Measurements from ENCODE around the gene SLC22A15.
A peak's percentile ranks its signal among the peaks of the same experiment; 100 is the strongest.
"Not testable (repeated sequence)": the region's sequence is repeated elsewhere in the genome, so short reads cannot be mapped to it uniquely, and the experiment has no call there.

The SLC22A15 gene

GRCh38 chr1:115982400-115982799 lies 6.1 kb downstream of the SLC22A15 start:
- Histone ChIP-seq H3K9me3 (ENCODE audit: control insufficient read depth in 1 of 2, low read length in 2 of 2) (no peaks in the 10 kb centered on the region), H3K27ac (ENCODE audit: low read length) (no peak overlapping the region), H3K27me3 (ENCODE audit: low read depth, low read length) (no peaks in the 10 kb centered on the region), H3K4me3 (ENCODE audit: low read depth in 1 of 2, low read length in 2 of 2) (no peak overlapping the region), H3K4me1 (ENCODE audit: control insufficient read depth in 1 of 2, insufficient read depth in 2 of 2, low read length in 2 of 2) (peaks cover 0 to 5% of the 10 kb centered on the region in 2 donors), H3K36me3 (ENCODE audit: control insufficient read depth in 1 of 2, insufficient read depth in 2 of 2, low read length in 2 of 2) (no peaks in the 10 kb centered on the region)

- no peak overlapping the region for H3K27ac ChIP-seq (ENCODE audit: low read length)
- no peak overlapping the region for H3K4me3 ChIP-seq (ENCODE audit: low read depth in 1 of 2, low read length in 2 of 2)
- no peaks in the 10 kb centered on the region for H3K27me3 ChIP-seq (ENCODE audit: low read depth, low read length)
- H3K4me1 ChIP-seq (ENCODE audit: control insufficient read depth in 1 of 2, insufficient read depth in 2 of 2, low read length in 2 of 2) = peaks cover 0 to 5% of the 10 kb centered on the region in 2 donors
- H3K9me3 ChIP-seq (ENCODE audit: control insufficient read depth in 1 of 2, low read length in 2 of 2) = no peaks in the 10 kb centered on the region
- H3K36me3 ChIP-seq (ENCODE audit: control insufficient read depth in 1 of 2, insufficient read depth in 2 of 2, low read length in 2 of 2) = no peaks in the 10 kb centered on the region
Observed at GRCh38 chr1:115983584-115983983, 7.3 kb downstream of the SLC22A15 start.

GRCh38 chr1:115987623-115988022 lies 11.3 kb downstream of the SLC22A15 start:
- no peaks in the 10 kb centered on the region for H3K27me3 ChIP-seq (ENCODE audit: low read depth, low read length)
- no peaks in the 10 kb centered on the region for H3K9me3 ChIP-seq (ENCODE audit: control insufficient read depth in 1 of 2, low read length in 2 of 2)
- H3K4me1 ChIP-seq (ENCODE audit: control insufficient read depth in 1 of 2, insufficient read depth in 2 of 2, low read length in 2 of 2) = no peaks in the 10 kb centered on the region
- no peaks in the 10 kb centered on the region for H3K36me3 ChIP-seq (ENCODE audit: control insufficient read depth in 1 of 2, insufficient read depth in 2 of 2, low read length in 2 of 2)
- no peak overlapping the region for H3K4me3 ChIP-seq (ENCODE audit: low read depth in 1 of 2, low read length in 2 of 2)
- no peak overlapping the region for H3K27ac ChIP-seq (ENCODE audit: low read length)

GRCh38 chr1:115988953-115989352 lies 12.6 kb downstream of the SLC22A15 start:
- Histone ChIP-seq H3K27ac (ENCODE audit: low read length) (no peak overlapping the region), H3K4me3 (ENCODE audit: low read depth in 1 of 2, low read length in 2 of 2) (no peak overlapping the region), H3K27me3 (ENCODE audit: low read depth, low read length) (no peaks in the 10 kb centered on the region), H3K36me3 (ENCODE audit: control insufficient read depth in 1 of 2, insufficient read depth in 2 of 2, low read length in 2 of 2) (no peaks in the 10 kb centered on the region), H3K9me3 (ENCODE audit: control insufficient read depth in 1 of 2, low read length in 2 of 2) (no peaks in the 10 kb centered on the region), H3K4me1 (ENCODE audit: control insufficient read depth in 1 of 2, insufficient read depth in 2 of 2, low read length in 2 of 2) (no peaks in the 10 kb centered on the region)

- H3K27me3 ChIP-seq (ENCODE audit: low read depth, low read length) = no peaks in the 10 kb centered on the region
- no peaks in the 10 kb centered on the region for H3K36me3 ChIP-seq (ENCODE audit: control insufficient read depth in 1 of 2, insufficient read depth in 2 of 2, low read length in 2 of 2)
- H3K4me3 ChIP-seq (ENCODE audit: low read depth in 1 of 2, low read length in 2 of 2) = no peak overlapping the region
- no peaks in the 10 kb centered on the region for H3K4me1 ChIP-seq (ENCODE audit: control insufficient read depth in 1 of 2, insufficient read depth in 2 of 2, low read length in 2 of 2)
- H3K9me3 ChIP-seq (ENCODE audit: control insufficient read depth in 1 of 2, low read length in 2 of 2) = no peaks in the 10 kb centered on the region
- H3K27ac ChIP-seq (ENCODE audit: low read length) = no peak overlapping the region
Observed at GRCh38 chr1:115989699-115990098, 13.4 kb downstream of the SLC22A15 start.

- Histone ChIP-seq H3K4me3 (ENCODE audit: low read depth in 1 of 2, low read length in 2 of 2) (no peak overlapping the region), H3K27ac (ENCODE audit: low read length) (no peak overlapping the region), H3K9me3 (ENCODE audit: control insufficient read depth in 1 of 2, low read length in 2 of 2) (peaks cover 0 to 2% of the 10 kb centered on the region in 2 donors), H3K4me1 (ENCODE audit: control insufficient read depth in 1 of 2, insufficient read depth in 2 of 2, low read length in 2 of 2) (no peaks in the 10 kb centered on the region), H3K36me3 (ENCODE audit: control insufficient read depth in 1 of 2, insufficient read depth in 2 of 2, low read length in 2 of 2) (no peaks in the 10 kb centered on the region), H3K27me3 (ENCODE audit: low read depth, low read length) (no peaks in the 10 kb centered on the region)
Observed at GRCh38 chr1:115991909-115992308, 15.6 kb downstream of the SLC22A15 start.

GRCh38 chr1:115997921-115998320 lies 21.6 kb downstream of the SLC22A15 start:
- not testable (repeated sequence) for H3K4me3 ChIP-seq (ENCODE audit: low read depth in 1 of 2, low read length in 2 of 2); H3K4me1 ChIP-seq (ENCODE audit: control insufficient read depth in 1 of 2, insufficient read depth in 2 of 2, low read length in 2 of 2); H3K36me3 ChIP-seq (ENCODE audit: control insufficient read depth in 1 of 2, insufficient read depth in 2 of 2, low read length in 2 of 2); H3K27me3 ChIP-seq (ENCODE audit: low read depth, low read length); H3K27ac ChIP-seq (ENCODE audit: low read length)
- H3K9me3 ChIP-seq (ENCODE audit: control insufficient read depth in 1 of 2, low read length in 2 of 2) = peaks cover 0 to 12% of the 10 kb centered on the region in 2 donors

- Histone ChIP-seq H3K9me3 (ENCODE audit: control insufficient read depth in 1 of 2, low read length in 2 of 2) (peaks cover 0 to 10% of the 10 kb centered on the region in 2 donors), H3K27me3 (ENCODE audit: low read depth, low read length) (no peaks in the 10 kb centered on the region), H3K4me1 (ENCODE audit: control insufficient read depth in 1 of 2, insufficient read depth in 2 of 2, low read length in 2 of 2) (no peaks in the 10 kb centered on the region), H3K4me3 (ENCODE audit: low read depth in 1 of 2, low read length in 2 of 2) (no peak overlapping the region), H3K36me3 (ENCODE audit: control insufficient read depth in 1 of 2, insufficient read depth in 2 of 2, low read length in 2 of 2) (no peaks in the 10 kb centered on the region), H3K27ac (ENCODE audit: low read length) (no peak overlapping the region)
Observed at GRCh38 chr1:116001739-116002487, 25.6 kb downstream of the SLC22A15 start.

GRCh38 chr1:116002781-116003420 lies 26.6 kb downstream of the SLC22A15 start:
- Histone ChIP-seq H3K27me3 (ENCODE audit: low read depth, low read length) (no peaks in the 10 kb centered on the region), H3K4me1 (ENCODE audit: control insufficient read depth in 1 of 2, insufficient read depth in 2 of 2, low read length in 2 of 2) (no peaks in the 10 kb centered on the region), H3K27ac (ENCODE audit: low read length) (no peak overlapping the region), H3K36me3 (ENCODE audit: control insufficient read depth in 1 of 2, insufficient read depth in 2 of 2, low read length in 2 of 2) (no peaks in the 10 kb centered on the region), H3K9me3 (ENCODE audit: control insufficient read depth in 1 of 2, low read length in 2 of 2) (peaks cover 0 to 6% of the 10 kb centered on the region in 2 donors), H3K4me3 (ENCODE audit: low read depth in 1 of 2, low read length in 2 of 2) (no peak overlapping the region)

GRCh38 chr1:116003823-116004222 lies 27.5 kb downstream of the SLC22A15 start:
- no peak overlapping the region for H3K27ac ChIP-seq (ENCODE audit: low read length)
- H3K27me3 ChIP-seq (ENCODE audit: low read depth, low read length) = no peaks in the 10 kb centered on the region
- no peaks in the 10 kb centered on the region for H3K36me3 ChIP-seq (ENCODE audit: control insufficient read depth in 1 of 2, insufficient read depth in 2 of 2, low read length in 2 of 2)
- no peak overlapping the region for H3K4me3 ChIP-seq (ENCODE audit: low read depth in 1 of 2, low read length in 2 of 2)
- H3K4me1 ChIP-seq (ENCODE audit: control insufficient read depth in 1 of 2, insufficient read depth in 2 of 2, low read length in 2 of 2) = no peaks in the 10 kb centered on the region
- H3K9me3 ChIP-seq (ENCODE audit: control insufficient read depth in 1 of 2, low read length in 2 of 2) = peaks cover 0 to 2% of the 10 kb centered on the region in 2 donors

GRCh38 chr1:116006486-116006964 lies 30.2 kb downstream of the SLC22A15 start:
- Histone ChIP-seq H3K4me1 (ENCODE audit: control insufficient read depth in 1 of 2, insufficient read depth in 2 of 2, low read length in 2 of 2) (no peaks in the 10 kb centered on the region), H3K9me3 (ENCODE audit: control insufficient read depth in 1 of 2, low read length in 2 of 2) (no peaks in the 10 kb centered on the region), H3K27me3 (ENCODE audit: low read depth, low read length) (no peaks in the 10 kb centered on the region), H3K4me3 (ENCODE audit: low read depth in 1 of 2, low read length in 2 of 2) (peak overlapping the region in 1 of 2 donors; percentile 52), H3K27ac (ENCODE audit: low read length) (no peak overlapping the region), H3K36me3 (ENCODE audit: control insufficient read depth in 1 of 2, insufficient read depth in 2 of 2, low read length in 2 of 2) (no peaks in the 10 kb centered on the region)
